ENCODE results near the gene ITPK1.

- TF ChIP-seq CTCF (IDR thresholded peaks at IDR 0.05) (no peak), POLR2A (IDR thresholded peaks at IDR 0.05) (no peak)
Measured at GRCh38 chr14:92917041-92917940, 198.4 kb downstream of the ITPK1 start.

Data from breast epithelium (tissue), 3 donors.